HPDE6-E6E7 (cell line): ENCODE data around the gene PHACTR1.
"Not testable (repeated sequence)": the region's sequence is repeated elsewhere in the genome, so short reads cannot be mapped to it uniquely, and the experiment has no call there.

ENCODE experiments used
- DNase-seq: peaks from one replicate; pipeline ENCODE4 v3.0.0; 2011; ENCODE audit warnings: missing footprints; ENCODE audit errors: extremely low spot score

The PHACTR1 gene

DNA sequence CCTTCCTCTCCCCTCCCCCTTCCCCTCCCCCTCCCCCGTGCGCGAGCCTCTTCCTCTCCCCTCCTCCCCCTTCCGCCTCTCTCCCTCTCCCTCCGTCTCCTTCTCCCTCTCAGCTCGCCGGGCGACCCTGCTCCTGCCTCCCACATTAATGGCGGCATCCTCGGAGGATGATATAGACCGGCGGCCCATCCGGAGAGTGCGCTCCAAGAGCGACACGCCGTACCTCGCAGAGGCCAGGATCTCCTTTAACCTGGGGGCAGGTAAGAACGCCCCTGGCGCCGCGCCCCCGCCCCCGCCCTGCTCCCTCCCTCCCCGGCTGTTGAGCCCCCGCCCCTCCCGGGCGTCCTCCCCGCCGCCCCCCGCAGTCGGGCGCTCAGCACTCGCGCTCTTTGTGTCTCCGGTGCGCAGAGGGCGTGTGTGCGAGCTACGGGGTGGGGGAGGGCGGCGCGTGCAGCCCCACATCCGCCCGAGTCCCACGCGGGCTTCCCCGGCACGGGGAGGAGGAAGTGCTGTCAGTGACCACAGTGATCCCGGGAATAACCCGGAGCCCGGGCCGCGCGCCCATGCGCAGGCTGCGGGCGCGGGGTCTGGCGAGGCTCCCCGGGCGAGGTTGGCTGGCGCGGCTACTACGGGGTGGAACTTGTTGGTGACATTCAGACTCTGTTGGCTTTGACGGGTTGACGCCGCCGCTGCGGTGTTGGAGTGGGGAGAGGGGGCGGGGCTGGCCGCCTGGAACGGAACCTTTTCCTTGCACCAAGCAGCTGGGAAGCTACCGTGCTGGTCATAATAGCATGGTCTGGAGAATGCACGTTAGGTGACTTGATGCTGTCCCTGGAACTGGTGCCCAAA is 33.2 kb downstream of the PHACTR1 start:
- DNase-seq = no peak

DNA sequence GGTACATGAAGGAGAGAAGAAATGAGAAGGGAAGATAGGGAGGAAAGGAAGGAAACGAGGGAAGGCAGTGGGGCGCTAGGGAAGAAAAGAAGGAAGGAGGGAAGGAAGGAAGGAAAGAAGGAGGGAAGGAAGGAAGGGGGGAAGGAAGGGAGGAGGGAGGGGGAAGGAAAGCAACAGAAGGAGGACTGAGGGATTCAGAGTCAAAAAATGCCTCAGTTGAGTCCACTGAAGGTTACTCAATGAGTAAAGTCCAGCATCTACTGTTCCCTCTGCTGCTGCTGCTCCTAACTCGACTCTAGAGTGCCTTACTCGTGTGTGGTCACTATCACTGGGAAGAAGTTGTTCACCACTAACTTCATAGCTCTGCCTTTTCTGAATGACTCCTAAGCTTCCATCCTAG is 33.8 kb downstream of the PHACTR1 start:
- no peak for DNase-seq

DNA sequence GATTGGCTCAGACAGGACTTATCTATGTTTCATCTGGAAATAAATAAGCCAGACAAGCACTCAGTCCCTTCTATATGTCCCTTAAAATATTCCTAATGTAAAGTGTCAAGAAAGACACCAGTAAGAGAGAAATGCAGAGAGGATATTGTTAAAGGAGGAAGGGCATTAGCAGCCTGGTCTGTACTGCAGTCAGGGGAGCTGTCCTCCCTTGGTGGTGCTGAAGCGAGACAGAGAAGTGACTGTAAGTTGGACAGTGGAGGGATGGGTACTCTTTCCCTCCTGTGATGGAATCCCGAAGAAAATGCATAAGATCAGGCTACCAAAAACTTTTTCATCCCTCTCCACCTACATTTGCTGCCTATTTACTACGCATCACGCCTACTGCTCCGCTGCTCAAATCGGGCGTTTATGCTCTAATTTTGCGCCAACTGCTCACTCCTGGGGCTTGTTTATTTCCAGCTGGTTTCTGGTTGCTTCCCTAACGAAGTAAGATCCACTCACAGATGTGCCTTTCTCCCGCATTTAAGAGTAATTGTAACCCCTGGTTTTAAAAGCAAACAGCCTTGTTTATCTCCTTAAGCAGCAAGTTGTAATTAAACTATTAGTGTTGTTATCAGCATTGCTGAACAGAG is 35.2 kb downstream of the PHACTR1 start:
- peak; percentile 23 for DNase-seq

DNA sequence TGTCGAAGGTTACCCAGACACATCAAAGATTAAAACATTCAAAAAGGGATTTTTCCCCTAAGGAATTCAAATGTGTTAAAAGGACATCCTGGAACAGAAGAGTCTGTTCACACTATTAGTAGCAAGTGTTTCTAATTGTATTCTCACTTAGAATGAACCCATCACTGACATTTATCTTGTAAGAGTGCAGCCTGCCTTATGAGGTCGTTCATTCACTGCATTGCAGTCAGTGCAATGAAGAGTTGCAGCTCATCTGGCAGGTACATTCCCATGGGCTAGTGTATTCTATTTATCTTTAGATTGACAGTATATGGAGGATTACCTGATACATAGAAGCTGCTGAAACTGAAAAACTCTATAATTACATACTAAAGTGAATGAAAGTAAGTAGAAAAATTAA is 36.5 kb downstream of the PHACTR1 start:
- no peak for DNase-seq

DNA sequence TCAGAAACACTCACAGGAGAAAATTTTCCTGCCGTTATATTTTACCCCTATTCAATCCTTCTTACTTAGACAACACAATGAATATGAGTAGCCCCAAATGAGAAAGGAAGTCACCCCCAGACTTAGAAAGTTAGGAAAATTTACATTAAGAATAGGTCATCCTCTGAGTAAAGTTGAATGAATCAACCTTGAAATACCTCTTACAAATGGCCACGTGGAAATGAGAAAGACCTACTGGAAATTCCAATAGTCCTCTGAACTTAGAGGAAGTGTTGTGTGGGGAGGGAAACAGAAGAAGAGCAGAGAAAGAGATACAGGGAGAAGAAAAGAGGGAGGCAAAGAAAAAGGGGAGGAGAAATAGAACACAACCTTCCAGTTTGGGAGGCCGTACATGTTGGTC is 43.7 kb downstream of the PHACTR1 start:
- no peak for DNase-seq

DNA sequence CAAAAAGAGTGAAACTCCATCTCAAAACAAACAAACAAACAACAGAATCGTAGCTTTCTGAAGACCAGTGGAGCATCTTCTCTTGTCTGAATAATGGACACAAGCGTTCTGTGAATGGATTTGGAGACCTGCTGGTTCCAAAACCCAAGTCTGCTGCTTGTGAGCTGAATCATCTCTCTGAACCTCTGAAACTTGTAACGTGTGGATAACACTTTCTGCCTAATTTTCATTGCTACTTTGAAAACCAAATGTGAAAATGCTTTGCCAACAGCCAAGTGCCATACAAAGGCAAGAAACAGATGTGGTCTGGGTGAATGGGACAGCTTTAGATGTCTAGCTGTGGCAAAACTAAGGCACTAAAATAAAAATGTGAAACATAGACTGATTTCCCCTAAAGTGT is 44.3 kb downstream of the PHACTR1 start:
- no peak for DNase-seq

DNA sequence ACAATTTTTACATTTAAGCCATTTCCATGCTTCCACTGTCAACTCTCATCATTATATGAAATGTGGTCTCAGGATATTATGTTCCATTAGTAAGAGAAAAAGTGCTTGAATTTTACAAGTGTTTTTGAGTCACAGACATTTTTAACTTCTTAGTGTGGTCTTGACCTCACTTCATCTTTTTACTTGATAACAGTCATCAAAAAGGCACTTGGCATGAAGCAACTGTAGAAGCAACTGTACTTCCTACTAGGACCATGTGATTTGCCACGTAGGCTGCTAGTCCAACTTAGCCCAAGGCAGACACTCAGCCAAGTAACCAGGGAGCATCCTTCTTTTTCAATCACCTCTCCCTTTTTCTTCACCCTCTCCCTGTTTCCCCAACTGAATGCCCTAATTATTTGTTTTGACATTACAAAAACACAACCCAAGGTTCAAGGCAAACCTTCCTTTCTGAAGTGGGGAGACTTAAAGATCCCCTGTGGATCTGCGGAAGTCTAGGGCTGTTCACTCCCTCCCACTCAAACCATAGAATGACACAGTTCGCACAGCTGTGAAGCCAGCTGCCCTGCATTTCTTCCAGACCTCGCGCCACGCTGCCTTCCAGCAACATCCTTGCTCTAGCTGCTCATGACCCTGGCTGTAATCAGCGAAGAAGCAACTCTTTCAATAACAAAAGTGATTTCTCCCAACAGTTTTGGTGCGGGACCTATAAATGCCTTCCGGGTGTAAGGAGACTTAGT is 45.0 kb downstream of the PHACTR1 start:
- no peak for DNase-seq

DNA sequence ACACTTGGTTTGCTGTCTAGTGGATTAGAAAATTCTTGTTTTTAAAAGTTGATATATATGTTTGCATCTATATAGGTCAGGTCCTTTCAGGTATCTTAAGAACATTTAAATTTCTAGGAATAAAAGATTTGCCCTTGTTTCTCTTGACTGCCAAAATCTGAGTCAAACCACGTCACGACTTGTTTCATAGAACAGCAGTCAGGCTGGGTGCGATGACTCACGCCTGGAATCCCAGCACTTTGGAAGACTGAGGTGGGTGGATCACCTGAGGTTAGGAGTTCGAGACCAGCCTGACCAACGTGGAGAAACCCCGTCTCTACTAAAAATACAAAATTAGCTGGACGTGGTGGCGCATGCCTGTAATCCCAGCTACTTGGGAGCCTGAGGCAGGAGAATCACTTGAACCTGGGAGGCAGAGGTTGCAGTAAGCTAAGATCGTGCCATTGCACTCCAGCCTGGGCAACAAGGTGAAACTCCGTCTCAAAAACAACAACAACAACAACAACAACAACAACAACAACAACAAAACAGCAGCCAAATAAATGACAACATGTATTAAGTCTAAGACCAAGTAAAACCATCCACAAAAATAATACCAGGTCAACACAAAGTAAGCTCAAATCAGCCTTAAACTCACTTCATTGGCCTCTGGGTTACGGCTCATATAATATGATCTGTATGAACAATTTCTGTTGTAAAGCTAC is 46.3 kb downstream of the PHACTR1 start:
- DNase-seq = not testable (repeated sequence)

DNA sequence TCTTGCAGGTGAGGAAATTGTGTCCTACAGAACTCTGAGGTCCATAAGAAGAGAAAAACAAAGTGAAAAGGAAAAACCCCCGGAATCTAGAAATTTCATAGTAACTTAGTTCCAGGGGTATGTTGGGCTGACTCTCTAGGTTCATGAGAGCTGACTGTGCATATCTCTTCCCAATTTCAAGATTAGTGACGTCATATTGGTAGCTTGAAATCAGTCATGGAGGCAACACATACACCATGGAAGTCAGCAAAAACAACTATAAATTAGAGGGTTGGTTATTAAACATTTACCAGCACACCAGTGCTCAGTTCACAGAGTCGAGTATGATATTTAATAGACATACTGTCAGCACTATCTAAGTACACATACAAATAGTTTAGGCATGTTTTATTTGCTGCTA is 49.8 kb downstream of the PHACTR1 start:
- no peak for DNase-seq

DNA sequence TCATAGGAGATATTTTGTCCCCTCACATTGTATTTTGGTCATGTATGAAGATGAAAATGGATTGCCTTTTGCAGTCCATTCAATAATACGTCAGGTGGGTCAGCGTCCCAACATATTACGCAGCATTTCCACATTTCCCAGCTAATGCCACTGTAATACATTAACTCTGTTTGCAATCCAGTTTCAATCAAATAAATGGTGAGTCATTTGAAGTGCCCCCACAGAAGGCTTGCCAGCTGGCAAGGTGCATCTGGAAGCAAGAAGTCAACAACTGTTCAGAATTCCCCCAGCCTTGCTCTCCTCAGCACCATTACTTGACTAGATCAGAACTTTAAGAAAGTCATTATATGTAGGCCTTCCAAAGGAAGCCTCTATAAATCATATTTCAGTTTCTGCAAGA is 50.4 kb downstream of the PHACTR1 start:
- DNase-seq = no peak

DNA sequence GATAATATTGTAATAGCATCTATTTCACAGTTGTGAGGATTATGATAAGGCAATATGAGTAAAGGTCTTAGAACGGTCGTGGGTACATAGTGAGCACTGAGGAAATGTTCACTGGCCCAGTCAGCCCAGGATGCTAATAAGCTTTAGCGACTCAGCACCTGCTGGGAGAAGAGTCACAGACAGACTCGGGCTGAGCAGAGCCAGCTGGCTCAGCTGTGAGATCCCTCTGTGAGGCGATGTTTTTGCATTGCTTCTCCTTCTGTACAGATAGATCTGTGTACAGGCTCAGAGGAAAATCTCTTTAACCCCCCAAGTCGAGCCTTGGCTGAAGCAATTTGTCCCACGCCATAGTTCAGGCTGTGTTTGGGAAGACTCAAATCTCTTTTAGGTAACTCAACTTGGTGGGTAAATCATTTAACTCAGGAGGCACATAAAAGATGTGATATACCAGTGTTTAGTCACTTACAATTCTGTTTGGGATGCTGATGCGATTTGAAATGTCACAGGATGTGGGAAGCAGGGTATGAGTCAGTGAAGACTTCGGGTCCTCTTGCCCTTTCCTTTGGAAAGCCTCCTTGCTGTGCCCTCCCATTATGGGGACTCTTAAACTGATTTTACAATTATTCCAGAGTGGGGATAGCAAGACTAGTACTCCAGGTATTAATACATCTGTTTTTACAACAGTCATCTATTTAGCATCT is 53.1 kb downstream of the PHACTR1 start:
- DNase-seq = no peak

DNA sequence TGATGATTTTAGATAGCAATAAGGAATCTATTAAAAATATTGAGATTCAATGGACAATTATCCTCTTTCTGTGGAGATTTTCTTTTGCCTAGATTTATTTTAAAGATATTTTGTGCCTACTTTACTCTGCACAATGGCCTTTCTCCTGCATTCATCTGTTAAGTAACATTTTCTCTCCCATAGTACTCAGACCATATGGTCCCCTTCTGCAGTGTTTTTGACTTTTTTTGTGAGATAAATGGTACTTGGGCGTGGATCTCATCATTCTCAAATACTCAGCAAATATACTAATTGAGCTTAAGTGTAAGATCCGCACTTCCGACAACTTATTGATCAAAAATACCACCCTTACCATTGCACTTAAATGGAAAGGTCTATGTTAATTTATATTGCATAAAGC is 55.8 kb downstream of the PHACTR1 start:
- DNase-seq = no peak

DNA sequence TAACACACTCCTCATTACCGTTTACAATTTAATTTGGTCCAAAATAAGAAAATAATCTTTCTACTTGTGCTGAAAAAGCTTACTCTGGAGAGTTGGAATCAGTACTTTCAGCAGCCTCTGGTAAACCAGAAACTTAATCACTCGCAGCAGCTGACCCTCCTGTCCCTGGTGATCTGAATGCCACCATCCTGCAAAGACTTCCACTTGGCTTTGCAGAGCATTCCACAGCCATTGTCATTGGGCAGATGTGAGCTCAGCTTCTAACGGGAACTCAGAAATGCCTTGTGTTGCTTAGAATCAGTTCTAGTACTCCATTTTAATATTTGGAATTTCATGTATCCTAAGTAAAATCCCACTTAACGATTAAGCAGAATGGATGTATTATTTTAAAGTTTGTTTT is 59.7 kb downstream of the PHACTR1 start:
- no peak for DNase-seq

DNA sequence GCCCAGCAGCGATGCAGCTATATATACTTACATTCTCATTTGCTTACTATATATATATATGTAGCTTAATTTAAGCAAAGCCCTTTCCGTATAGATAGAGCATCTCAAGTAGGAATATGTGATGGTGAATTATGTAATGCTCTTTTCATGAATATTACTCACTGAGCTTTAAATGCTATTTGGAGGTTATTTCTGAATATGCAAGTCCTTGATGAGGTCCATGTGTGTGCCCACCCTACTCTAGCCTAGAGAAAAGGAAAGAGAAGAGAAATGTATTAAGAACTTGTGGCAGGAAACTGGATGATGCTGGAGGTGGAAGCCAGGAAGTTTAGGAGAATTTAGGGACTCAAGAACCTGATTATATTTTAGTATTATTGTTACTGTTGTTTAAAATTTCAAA is 63.2 kb downstream of the PHACTR1 start:
- DNase-seq = no peak

DNA sequence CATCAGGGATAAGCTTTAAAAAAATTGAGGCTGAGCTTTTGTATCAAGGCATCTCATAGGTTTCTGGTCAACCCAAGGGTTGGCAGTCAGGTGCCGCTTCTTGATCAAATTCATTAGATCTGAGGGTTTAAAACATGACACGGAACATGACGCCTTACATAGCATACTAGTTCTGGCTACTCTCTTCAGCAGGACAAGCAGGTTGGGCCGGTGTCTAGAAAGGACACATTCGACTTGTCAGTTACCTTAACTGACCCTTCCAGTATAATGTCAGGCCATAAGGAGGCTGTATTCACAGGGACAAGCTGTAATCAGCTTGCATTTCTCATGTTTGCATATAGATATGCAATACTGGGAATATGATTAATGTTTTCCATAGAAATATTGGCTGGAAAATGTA is 65.6 kb downstream of the PHACTR1 start:
- no peak for DNase-seq

DNA sequence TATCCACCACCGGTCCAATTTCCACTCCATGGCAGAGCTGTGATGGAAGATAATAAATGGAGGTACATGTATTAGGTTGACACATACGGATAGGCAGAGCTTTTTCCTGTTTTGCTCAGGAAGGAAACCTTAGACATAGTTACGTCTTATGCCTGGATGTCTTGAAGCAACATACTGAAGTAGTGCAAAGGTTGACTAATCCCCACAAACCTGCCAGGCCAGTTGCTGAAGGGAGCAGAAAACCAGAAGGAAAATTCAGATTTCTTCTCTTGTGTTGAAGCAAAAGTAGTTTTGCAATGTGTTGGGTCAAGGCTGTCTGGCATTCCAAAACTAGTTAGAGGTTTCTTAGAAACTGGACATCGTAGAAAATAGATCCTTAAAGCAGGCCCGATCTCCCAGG is 68.7 kb downstream of the PHACTR1 start:
- DNase-seq = no peak

DNA sequence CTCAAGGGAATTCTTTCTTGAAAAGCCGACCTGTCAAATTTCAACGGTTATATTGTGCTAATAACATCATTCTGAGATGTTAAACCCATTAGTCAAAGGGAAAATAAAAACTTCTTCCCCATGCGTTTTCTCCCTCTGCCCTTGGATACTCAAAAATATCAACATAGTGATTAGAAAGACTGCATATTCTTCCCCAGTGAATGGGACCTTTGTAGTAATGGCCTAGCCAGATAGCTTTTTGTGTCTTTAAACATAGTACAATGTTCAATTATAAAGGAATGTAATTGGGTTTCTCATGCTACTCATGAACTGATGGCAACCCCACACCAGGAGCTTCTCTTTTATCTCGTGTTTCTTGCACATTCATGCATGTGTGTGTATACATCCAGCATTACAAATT is 69.4 kb downstream of the PHACTR1 start:
- DNase-seq = no peak

DNA sequence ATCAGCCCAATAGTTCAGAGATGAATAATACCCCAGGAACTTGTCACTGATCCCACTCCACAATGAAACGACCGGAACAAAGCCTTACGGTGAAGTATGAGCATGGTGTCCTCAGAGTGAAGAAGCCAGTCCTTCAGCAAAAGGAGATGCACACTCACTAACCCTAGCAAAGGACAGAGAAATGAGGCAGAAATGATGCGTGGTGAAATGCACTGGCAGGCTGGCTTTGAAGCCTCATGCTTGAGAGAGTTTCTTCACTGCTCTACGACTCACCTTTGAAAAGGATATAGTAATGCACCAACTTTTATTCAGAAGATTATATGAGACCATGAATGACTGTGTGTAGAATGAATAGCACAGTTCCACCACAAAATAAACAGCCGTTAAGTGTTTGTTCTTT is 74.8 kb downstream of the PHACTR1 start:
- DNase-seq = no peak

DNA sequence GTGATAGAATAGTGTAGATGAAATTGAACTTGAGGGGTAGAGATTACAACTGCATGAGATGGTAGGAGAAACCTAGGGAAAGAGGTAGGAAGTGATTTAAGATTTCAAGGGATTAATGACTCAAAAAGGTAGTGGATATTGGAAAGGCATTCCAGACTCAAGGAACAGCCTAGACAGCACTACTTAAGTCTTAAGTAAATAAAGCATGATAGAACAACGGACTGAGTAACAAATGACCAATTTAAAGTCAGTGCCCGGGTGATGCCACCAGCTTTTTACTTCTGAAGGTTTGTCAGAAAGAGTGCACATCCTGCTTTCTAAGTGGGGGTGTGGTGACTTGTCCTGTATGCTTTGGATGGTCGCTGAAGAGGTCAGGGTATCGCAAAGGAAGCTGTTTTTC is 81.8 kb downstream of the PHACTR1 start:
- DNase-seq = no peak

DNA sequence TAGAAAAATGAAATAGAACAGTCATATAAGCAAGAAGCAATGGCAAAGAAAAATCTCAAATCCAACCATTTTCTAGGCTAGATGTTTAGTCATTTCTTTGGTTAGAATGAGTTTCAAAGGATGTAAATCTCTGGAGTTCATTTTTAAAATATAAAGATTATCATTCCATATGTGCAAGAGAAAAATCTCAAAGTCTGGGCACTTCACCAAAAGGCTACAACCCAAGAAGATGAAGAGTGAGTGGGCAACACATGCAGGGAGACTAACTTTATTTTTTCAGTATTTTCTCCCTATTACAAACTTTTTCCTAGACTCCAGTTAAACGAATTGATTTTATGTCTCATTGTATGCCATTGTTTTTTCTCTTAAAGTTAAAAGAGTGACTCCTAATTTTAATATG is 83.6 kb downstream of the PHACTR1 start:
- no peak for DNase-seq

DNA sequence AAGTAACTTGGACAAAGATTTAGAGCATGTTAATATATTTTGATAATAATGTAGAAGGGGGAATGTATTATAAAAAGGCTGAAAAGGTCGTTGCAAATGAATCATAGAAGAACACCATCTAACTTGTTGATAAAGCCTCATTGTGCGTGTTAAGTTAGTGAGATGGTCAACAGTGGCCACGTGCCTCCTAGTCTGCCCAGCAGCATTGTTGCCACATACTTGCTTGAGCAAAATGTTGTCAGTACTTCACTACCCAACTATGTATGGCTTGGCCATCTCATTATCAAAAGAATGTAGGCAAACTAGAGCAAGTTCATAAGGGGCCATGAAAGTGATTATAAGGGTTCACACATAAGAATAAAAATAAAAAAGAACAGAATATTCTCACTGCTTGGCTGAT is 84.6 kb downstream of the PHACTR1 start:
- no peak for DNase-seq

DNA sequence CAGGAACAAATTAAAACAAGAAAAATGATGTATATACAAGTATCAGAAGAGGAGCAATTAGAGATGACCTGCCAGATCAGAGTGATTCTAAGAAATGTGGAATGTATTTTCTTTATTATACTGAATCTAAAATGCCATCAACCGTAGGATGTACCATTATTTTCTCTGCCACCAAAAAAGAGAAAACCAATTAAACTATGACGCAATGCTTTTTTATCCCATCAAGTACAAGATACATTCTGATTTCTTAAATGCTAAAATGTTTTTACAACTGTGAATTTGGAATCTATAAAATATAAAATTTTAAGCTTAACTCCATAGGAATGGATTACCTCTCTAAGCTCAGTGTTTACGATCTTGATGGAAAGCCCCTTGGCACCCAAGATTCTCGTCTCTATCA is 85.9 kb downstream of the PHACTR1 start:
- DNase-seq = no peak
